Gastroesophageal sphincter (tissue), 3 donors: ENCODE measurements around the gene LIPA.
"Not testable (repeated sequence)": the region's sequence is repeated elsewhere in the genome, so short reads cannot be mapped to it uniquely, and the experiment has no call there.

Source experiments
- CTCF ChIP-seq, 4 experiments: fragments of 200-600 bp in 2 of 4; fragments of 450-650 bp in 2 of 4; sonication (generic) in 1 of 4; IDR thresholded peaks; one replicate each; pipeline ENCODE4 v1.5.1; 2017 to 2019; ENCODE audit warnings: antibody characterized with exemption in 4 of 4, mild to moderate bottlenecking in 2 of 4, moderate library complexity in 2 of 4
- POLR2A ChIP-seq, 2 donors: fragments of 450-650 bp; IDR thresholded peaks; one replicate each; pipeline ENCODE4 v1.6.1; 2017; ENCODE audit warnings: antibody characterized with exemption in 2 of 2, mild to moderate bottlenecking in 2 of 2, moderate library complexity in 1 of 2

DNA sequence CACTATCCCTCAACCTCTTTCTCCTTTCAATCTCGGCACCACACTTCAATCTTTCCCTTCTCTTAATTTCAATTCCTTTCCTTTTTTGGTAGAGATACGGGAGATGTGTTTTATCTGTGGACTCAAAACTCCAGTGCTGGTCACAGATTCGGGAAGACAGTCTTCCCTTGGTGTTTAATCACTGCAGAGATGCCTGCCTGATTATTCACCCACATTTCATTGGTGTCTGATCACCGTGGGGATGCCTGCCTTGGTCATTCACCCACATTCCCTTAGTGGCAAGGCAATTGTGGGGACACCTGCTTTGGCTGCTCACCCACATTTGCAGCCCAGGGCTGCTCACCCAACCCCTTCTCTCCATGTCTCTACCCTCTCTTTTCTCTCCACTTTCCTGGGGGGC, 33.7 kb upstream of the LIPA start:
- TF ChIP-seq CTCF, POLR2A (IDR thresholded peaks at IDR 0.05): not testable (repeated sequence)
